HG03354 (cell line): Measurements from ENCODE around the gene RARA.

ENCODE experiments used
- ATAC-seq: cut with Tn5 transposase; IDR thresholded peaks from one replicate; pipeline ENCODE4 v1.9.1; 2021; ENCODE audit warnings: mild to moderate bottlenecking; ENCODE audit not compliant: unreplicated experiment, poor library complexity, severe bottlenecking

Gene RARA

DNA sequence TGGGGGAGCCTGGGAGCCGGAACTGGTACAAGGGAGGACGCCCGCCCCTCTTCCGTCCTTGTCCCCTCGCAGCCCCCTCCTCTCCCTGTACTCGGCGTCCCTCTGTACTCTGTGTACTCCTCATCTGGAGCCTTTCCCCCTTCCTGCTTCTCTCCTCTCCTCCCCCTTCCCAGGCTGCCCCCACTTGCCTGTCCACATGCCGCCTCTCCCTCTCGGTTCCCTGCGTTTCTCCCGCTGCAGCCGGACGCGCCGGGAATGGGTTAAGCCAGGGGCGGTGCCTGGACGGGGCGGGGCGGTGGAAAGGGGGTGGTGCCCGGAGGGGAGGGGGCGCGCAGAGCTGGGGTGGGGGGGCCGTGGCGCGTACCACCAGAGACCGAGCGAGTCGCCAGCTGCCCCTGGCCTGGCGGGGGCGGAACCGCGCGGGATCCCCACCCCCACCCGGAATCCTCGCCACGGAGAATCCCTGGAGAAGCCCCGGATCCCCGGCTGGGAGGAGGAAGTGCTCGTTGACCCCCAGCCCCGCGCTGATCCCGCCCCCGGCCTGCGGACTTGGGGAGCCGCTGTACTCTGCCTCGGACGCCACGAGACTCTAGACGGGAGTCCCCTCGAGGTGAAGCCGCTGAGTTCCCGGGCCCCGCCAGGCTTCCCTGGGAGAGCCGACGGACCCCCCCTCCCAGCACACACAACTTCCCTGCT lies 33.0 kb downstream of the RARA start:
- ATAC-seq = no peak

DNA sequence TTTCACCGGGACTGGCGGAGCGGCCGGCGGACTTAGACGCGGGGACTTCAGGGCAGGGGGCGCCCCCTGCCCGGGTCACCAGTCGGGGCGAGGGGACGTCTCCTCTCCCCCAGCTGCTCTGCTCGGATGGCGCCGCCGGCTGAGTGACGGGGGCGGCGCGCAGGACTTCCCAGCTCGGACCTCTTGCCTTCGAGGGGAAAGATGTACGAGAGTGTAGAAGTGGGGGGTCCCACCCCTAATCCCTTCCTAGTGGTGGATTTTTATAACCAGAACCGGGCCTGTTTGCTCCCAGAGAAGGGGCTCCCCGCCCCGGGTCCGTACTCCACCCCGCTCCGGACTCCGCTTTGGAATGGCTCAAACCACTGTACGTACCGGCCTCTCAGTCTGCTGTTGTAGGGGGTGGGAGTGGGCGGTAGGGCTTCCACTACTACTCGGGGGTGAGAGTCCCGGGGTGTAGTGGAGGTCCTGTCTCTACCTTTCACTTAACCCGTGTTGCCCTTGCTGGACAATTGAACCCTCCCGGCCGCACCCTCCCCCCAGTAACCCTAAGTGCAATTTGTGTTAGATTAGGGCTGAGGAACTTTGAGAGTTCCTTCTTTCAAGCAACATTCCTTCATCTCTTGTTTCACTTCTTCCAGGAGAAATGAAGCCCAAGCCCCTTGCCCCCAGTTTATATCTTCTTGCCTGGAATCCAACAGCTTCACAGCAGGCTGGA lies 33.7 kb downstream of the RARA start:
- no peak for ATAC-seq

DNA sequence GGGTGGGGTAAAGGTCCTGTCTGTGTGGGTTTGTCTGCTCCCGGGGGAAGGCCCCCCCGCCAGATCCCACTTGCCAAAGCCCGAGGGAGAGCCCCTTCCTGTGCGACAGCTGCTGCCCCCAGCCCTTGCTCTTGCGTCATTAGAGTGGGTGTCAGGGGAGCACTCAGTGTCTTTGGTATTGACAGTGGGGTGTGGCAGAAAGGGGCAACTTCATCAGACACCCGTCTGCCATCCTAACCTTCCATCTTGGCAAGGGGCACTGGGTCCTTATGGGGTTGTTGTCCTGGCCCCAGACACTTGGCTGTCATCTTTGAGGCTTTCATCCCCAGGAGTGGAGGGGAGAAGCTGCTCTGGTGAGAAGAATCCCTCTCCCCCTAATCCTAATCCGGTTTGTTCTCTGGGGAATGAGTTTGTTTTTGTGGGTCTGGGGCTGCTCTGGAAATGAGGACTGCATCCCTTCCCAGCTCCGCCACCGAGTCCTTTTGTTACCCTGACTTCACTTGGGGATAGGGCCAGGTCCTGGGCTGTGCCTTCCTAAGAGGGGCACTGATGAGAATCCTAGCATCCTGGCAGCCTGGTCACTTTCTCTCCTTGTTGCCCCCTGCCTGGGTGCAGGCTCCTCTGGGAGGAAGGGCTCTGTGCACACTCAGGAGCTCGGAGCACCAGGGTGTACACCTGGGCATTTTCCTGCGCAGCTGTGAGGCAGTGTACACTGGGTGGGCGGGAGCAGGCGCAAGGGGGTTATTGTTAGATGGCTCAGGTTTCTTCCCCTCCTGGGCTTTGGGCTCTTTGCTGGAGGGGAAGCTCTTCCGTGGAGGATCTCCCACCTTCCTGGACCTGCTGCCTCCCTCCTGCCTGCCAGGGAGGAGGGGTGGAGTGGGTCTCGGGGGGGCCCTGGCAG lies 34.5 kb downstream of the RARA start:
- ATAC-seq = no peak

DNA sequence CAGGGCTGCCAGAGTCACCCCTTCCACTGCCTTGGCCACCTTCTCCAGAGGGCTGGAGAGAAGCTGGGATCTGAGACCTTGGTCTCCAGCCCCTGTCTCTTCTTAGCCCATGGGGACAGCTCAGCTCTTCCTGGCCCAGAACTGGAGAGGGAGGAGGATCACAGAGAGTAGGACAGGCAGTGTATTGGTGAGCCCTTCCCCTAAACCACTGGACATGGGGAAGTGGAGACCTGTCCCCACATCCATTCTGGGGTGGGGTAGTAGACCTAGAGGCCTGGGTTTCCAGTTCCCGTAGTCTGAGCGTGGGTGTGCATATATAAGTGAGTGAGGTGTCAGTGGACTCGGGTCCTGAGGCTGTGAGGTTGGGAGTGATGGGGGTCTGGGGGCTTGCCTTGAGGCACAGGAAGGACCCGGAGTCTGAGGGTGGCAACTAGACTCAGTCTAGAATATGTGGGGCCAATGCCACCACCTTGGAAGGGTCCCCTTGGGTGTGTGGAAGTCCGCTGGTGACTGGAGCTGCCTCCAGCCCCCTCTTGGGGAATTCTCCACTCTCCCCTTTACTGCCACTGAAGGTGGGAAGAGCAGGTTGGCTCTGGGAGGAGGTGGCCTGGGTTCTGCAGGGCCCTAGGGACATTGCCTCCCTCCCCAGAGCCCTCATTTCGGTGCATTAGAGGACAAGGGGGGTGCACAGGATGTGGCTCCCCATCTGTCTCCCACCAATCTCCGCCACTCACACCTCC lies 35.6 kb downstream of the RARA start:
- no peak for ATAC-seq

DNA sequence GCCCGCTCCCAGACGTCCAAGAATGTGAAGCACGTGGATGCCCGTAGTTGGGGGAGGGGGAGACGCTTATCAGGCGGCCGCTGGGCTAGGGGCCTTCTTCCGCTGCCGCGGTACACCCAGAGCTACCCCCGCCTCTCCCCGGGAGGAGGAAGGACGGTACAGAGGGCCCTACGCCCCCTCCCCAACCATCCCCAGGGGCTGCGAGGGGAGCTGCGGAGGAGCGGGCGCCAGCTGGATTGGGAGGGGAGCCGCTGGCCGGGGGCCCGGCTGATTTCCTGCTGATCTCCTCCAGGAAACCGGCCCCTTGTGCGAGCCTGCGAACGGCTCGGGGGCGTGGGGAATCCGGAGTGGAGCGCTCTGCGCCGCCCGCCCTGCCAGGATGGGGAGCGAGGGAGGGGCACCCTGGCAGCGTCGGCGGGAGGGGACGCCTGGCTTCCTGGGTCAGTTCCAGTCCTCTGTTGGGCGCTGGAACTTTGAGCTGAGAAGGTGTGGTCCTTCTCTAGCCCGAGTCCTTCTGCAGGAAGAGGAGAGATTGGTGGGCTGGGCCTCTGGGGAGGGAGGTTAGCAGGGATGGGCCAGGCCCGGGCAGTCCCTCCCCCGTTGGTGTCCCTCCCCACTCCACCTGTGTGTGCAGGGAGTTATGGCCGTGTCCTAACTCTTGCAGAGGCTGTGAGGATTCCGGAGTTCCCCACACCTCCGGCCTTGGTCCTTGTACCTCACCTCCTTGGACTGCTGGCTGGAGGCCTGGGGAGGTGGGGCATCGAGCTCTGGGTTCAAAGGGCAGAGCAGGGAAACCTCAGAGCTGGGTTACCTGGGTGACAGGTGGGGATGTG lies 36.4 kb downstream of the RARA start:
- ATAC-seq = no peak

DNA sequence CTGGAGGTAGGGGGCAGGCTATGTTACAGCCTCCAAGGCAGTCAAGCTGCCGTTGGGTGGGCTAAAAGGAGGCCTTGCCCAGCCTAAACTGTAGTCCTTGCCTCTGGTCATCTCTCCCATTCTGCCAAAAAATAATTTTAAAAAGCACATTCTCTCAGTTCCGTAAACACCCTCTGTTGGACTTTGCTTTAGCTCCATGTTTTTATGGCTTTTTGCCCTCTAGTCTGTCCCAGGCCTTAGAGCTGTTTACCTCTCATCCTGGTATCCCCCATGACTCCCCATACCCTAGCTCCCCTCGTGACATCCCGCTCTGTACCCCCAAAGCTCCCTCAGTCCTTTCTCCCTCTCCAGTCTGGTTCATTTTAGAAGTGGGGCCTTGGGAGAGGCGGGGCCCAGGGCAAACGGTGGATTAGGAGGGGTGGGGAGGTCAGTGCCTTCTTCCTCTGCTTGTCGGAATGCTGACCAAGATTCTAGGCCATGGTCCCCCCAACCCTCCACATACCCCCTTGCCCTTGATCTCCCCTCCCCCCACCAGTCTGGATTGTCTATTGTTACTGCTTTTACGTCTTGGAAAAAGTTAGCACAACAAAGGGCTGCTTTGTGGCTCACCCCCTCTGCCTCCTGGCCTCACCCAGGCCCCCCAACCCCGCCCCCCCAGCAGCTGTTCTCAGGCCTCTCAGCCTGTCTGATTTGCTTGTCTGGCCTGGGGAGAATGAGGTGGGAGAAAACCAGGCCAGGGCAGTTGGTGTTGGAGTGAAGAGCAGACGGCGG lies 37.2 kb downstream of the RARA start:
- no peak for ATAC-seq

DNA sequence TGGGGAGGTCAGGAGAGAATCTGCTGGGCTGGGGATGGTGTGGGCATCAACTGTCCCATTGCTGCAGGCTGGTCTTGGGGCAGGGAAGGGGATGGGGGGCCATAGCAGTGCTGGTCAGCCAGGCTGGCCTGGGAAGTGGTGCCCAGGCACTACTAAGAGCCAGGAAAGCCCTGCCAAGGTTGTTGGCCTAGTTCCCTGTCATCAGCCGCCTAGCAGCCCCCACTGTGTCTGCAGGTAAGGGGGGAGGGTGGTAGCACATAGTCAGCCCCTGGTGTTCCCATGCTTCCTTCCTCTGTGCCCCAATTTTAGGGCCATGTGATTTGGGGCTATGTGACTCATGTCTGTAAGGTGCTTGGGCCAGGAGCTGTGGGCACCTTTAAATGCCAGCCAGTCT lies 37.8 kb downstream of the RARA start:
- no peak for ATAC-seq

DNA sequence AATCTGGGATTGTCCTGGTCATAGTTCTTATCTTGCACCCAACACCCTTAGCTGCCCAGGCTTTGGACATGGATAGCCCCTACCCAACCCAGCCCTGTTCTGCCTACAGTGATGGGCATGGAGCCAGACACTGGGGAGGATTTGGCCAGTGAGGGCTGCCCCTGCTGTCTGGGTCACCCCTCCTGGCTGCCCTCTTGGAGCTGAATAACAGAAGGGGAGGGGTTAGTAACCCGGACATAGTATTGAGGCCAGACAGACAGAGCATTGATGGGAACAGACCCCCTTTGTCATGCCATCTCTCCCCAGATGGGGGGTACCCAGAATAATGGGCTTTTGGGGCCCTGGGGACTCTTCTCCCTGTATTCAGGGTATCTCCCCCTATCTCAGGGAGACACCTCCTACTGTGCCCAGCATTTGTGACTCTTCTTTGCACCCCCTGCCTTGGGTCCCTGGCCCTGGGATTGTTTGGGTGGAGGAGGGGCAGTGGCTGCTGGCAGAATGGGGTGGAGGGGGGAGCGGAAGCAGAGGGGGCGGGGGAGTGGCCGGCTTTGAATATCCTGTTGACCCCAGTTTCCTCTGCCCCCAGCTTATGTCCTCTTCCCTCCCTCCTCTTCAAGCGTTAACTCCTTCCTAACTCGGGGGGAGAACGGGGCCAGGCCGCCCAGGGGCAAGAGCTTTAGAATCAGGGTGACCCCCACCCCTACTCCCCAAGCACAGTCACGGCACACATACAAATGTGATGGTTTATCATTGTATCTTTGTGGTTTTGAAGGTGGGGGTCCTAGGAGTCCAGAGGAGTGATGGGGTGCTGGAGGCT lies 38.5 kb downstream of the RARA start:
- no peak for ATAC-seq

DNA sequence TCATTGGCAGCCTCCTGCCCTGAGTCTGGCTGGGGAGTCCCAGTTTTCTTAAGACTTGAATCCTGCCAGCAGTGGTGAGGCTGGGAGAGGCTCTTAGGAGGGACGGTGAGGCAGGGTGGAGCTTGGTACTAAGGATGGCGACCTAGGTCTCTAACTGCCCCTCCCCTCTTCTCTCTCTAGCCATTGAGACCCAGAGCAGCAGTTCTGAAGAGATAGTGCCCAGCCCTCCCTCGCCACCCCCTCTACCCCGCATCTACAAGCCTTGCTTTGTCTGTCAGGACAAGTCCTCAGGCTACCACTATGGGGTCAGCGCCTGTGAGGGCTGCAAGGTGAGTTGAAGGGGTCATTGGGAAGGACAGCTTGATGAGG lies 39.1 kb downstream of the RARA start:
- ATAC-seq = no peak

DNA sequence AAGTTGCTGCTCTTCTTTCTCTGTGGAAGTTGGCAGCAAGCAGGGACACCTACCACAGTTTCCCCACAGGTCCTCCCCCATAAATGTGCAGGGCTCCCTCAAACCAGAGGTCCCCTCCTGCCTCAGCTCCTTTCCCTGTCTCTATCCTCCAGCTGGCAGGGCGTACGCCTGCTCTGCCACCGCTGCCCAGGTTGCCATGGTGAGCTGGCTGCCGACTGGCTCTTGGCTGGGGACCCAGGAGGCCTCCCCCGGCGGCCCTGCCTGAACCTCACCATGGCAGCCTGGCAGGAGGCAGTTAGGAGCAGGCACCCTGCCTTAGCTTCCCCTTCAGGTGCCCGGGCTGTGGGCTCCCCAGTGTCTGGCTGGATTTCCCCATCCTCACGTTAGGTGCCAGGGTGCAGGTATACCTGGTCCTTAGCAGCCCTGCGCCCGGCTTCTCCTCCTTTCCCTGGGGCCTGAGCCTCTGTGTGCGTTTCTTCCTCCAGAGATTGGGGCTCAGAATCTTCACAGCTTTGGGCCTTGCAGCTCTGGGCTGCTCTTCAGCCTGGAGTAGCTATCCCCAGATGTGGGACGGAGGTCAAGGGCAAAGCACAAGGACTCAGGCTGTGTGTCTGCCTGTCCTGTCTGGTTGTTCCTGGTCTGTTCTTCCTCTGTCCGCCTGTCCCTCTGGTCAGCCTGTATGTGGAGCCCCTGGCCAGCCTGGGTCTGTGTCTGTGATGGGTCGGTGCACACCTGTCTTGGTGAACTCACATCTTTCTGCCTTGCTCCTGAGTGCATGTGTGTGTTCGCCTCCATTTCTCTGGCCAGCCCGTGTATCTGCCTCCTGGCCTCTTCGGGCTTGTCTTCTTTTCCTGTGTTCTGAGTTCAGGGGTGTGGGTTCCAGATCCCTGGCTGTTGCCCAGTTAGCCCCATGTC lies 39.8 kb downstream of the RARA start:
- ATAC-seq = no peak

DNA sequence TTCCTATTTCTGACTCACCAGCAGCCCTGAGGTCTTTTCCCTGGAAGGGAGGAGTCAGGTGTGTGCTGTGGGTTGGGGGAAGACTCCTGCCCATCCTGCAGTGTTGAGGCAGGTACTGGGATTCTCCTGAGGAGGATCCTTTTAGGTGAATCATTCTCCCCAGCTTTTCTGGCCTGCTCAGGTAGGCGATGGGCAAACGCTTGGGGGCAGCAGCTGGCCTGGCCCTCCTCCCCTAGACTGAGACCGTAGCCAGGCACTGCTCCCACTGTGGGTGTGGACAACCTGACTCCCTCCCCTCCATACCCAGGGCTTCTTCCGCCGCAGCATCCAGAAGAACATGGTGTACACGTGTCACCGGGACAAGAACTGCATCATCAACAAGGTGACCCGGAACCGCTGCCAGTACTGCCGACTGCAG lies 40.5 kb downstream of the RARA start:
- ATAC-seq = no peak

DNA sequence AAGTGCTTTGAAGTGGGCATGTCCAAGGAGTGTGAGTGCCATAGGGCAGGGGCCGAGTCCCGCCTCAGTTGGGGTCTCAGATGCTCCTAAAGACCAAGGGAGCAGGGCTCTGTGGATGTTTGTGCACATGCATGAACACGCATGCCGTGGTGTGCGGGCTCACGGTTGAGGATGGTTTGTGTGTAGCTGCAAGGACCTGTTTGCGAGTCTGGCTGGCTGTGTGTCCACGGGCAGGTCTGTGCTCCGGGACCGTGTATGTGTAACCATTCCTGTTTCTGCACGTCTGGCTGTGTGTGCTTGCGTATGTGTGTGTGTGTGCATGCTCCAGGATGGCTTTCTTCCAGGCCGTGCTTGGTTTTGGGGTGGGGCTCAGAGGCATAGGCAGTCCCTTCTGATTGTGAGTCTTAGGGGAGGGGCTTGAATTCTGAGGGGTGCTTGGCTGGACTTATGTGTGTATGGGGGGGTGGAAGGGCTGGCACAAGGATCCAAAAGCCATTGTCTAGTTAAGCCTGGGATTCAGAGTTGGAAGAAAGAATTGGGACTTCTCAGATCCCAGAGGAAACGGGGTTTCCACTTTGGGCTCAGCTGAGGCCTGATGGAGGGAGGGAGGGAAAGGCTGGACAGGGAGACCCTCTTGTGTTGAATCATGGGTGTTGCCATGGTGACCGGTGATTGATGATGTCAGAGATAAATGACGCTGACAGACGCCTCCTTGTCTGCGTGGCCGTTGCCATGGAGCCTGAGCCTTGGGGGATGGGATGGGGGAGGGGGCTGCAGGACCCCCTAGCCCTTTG lies 41.1 kb downstream of the RARA start:
- no peak for ATAC-seq

DNA sequence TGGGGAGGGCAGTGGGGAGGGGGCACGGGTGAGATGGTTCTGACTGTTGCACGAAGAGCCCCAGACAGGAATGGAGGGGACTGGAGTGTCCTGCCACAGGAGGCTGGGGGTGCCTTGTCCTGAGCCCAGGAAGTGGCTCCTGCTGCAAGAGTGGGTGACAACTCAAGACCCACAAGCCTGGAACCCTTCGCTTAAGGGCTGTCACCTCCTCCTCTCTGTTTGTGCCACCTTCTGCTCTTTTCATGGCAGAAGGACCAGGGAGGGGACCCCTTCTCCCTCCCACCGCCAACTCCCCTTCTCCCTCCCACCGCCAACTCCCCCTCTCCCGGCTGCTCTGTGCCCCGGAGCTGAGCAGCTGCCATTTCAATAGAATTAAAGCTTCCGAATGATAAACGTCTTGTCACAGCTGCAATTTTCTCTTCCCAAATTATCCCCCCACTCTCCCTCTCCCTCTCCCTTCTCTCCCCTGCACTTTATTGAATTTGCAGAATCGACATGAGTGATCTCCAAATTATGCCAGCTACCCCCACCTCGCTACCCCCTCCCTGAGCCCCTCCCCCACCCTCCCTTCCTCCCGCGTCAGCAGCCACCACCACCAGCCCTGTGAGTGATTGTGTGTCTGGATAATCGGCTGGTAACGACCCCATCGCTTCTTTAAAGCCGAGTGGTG lies 41.8 kb downstream of the RARA start:
- no peak for ATAC-seq

DNA sequence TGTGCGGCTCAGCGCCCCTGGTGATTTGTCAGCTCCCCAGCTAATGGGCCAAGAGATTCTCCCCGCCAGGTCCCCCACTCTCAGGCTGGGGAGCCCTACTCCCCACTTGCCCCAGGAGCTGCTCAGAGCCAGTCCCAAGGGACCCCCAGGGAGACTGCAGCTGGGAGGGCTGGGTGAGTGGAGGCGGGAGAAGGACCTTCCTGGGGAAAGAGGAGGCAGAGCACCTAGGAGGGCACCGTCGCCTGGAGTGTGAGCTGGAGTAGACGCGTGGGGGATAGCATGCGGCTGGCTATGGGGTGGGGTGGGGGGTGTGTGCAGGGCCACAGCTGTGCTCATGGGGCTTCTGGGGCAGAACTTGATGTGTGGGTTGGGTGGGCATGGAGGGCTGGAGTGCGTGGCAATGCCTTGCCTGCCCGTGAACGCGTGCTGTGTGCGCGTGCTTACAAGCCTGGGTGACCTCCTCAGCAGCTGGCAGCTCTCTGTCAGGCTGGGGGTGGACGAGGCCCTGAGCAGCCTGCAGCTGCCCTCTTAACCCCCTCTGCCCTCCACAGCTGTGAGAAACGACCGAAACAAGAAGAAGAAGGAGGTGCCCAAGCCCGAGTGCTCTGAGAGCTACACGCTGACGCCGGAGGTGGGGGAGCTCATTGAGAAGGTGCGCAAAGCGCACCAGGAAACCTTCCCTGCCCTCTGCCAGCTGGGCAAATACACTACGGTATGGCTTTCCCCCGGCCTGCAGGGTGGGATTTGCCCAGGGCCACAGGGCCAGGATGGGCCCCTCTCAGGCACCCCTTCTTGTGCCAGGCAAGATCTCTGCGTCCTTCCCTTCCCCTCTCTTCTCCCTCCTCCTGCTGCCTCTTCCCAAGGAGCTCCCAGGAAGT lies 42.6 kb downstream of the RARA start:
- no peak for ATAC-seq
